ENCODE results near the gene APRT. TPM values are rescaled to one million over a fixed set of nuclear protein-coding genes. Genes with fewer than 3 reads are reported as not detected.

APRT gene
- total and polyA plus RNA-seq, 9 of the 15 experiments (the other 6 are each of a cell fraction or from before 2014, with no cell fraction given) = 41.7 to 409 (median 146) TPM

DNA sequence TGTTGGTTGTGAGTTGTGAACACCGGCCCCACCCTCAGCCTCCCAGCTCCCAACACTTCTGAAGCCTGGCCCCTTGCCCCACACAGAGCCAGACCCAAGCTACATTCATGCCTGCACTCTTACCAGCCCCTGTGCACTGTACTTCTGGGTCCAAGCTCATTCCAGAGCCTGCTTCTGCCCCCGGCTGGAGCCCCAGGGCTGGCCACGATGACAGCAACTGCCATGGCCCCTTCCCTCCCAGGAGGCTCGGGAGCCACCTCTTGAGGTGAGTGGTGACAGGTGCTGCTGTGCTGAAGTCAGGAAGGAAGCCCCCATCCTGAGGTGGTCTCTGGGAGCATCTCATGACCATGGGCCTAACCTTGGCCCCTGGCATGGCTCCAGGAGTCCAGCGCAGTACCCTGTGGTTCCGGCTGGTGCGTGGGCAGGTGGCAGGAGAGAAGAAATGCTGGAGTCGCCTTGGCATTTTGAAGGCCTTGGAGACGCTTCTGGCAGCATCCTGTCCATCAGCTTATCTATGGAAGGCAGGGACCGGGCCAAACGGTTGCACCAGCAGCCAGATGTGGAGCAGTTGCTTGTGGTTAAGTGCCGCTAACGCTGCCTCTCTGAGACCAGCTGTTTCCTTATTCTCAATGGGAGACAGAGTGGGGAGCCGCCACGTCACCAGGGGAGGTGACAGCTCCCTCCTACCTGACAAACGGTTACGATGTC, 12.0 kb downstream of the APRT start (continued):
- TF ChIP-seq, protein P1, sequence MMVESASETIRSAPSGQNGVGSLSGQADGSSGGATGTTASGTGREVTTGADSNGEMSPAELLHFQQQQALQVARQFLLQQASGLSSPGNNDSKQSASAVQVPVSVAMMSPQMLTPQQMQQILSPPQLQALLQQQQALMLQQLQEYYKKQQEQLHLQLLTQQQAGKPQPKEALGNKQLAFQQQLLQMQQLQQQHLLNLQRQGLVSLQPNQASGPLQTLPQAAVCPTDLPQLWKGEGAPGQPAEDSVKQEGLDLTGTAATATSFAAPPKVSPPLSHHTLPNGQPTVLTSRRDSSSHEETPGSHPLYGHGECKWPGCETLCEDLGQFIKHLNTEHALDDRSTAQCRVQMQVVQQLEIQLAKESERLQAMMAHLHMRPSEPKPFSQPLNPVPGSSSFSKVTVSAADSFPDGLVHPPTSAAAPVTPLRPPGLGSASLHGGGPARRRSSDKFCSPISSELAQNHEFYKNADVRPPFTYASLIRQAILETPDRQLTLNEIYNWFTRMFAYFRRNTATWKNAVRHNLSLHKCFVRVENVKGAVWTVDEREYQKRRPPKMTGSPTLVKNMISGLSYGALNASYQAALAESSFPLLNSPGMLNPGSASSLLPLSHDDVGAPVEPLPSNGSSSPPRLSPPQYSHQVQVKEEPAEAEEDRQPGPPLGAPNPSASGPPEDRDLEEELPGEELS (CRISPR knock-in tag; IDR thresholded peaks at IDR 0.05; ENCODE audit: borderline replicate concordance) = no peak
- TF ChIP-seq ZNF644 (tag; IDR thresholded peaks at IDR 0.05; ENCODE audit: low read depth) = no peak
- no peak for TF ChIP-seq ZFP36 (IDR thresholded peaks at IDR 0.05; ENCODE audit: low read depth, low read length, partially characterized antibody)
- TF ChIP-seq, protein P2, sequence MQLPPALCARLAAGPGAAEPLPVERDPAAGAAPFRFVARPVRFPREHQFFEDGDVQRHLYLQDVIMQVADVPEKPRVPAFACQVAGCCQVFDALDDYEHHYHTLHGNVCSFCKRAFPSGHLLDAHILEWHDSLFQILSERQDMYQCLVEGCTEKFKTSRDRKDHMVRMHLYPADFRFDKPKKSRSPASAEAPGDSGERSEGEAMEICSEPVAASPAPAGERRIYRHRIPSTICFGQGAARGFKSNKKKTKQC (CRISPR knock-in tag; IDR thresholded peaks at IDR 0.05) = no peak; the same call in 1 of the 2 replicates
- TF ChIP-seq NFATC3 (IDR thresholded peaks at IDR 0.05) = no peak
- TF ChIP-seq, protein P3, sequence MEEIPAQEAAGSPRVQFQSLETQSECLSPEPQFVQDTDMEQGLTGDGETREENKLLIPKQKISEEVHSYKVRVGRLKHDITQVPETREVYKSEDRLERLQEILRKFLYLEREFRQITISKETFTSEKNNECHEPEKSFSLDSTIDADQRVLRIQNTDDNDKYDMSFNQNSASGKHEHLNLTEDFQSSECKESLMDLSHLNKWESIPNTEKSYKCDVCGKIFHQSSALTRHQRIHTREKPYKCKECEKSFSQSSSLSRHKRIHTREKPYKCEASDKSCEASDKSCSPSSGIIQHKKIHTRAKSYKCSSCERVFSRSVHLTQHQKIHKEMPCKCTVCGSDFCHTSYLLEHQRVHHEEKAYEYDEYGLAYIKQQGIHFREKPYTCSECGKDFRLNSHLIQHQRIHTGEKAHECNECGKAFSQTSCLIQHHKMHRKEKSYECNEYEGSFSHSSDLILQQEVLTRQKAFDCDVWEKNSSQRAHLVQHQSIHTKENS (CRISPR knock-in tag; IDR thresholded peaks at IDR 0.05) = no peak
- TF ChIP-seq POLR3G (IDR thresholded peaks at IDR 0.05; ENCODE audit: extremely low read depth, insufficient read length, insufficient replicate concordance) = no peak
- no peak for TF ChIP-seq ZNF75A (CRISPR knock-in tag; IDR thresholded peaks at IDR 0.05)
- TF ChIP-seq CBX1 (IDR thresholded peaks at IDR 0.05; ENCODE audit: low read depth) = no peak
- peak; percentile 53; the same call in 1 of the 2 replicates for TF ChIP-seq POLR2G (IDR thresholded peaks at IDR 0.05; ENCODE audit: low read depth, low read length)
- peak; percentile 77; the same call in 1 of the 2 replicates for TF ChIP-seq ZNF41 (CRISPR knock-in tag; conservative IDR thresholded peaks at IDR 0.05)
- no peak for TF ChIP-seq ESRRB (CRISPR knock-in tag; IDR thresholded peaks at IDR 0.05; ENCODE audit: borderline replicate concordance)
- TF ChIP-seq PCBP1 (IDR thresholded peaks at IDR 0.05; ENCODE audit: low read depth, low read length, poor library complexity, severe bottlenecking) = no peak
- TF ChIP-seq NEUROD1 (IDR thresholded peaks at IDR 0.05; ENCODE audit: borderline replicate concordance, low read depth, low read length, partially characterized antibody) = no peak
- peak; percentile 26 to 41; a peak in 1 of 4 replicates for TF ChIP-seq ARNT (IDR thresholded peaks at IDR 0.05)
- peak; percentile 99 for TF ChIP-seq CBFB (CRISPR knock-in tag; IDR thresholded peaks at IDR 0.05)
- no peak for TF ChIP-seq SLC30A9 (CRISPR knock-in tag; IDR thresholded peaks at IDR 0.05)
- peak; percentile 77 for TF ChIP-seq FOXM1 (IDR thresholded peaks at IDR 0.05; ENCODE audit: low read depth)
- TF ChIP-seq FOXM1 (CRISPR knock-in tag; IDR thresholded peaks at IDR 0.05; ENCODE audit: low read depth) = no peak
- TF ChIP-seq PTBP1 (IDR thresholded peaks at IDR 0.05; ENCODE audit: low read depth, low read length) = 0 out of 2 replicates have a peak, but pooled peaks have one; percentile 43
- TF ChIP-seq HDAC1 (IDR thresholded peaks at IDR 0.05) = peak in 1 of 2 experiments; percentile 71; a peak in 1 of 4 replicates
- TF ChIP-seq ZNF584 (CRISPR knock-in tag; IDR thresholded peaks at IDR 0.05; ENCODE audit: low read depth) = peak; percentile 68
- no peak for TF ChIP-seq HNRNPUL1 (IDR thresholded peaks at IDR 0.05; ENCODE audit: low read length)
- no peak for TF ChIP-seq SMAD3 (CRISPR knock-in tag; conservative IDR thresholded peaks at IDR 0.05)
